Measurements from ENCODE around the gene PPARA.
"Not testable (repeated sequence)": the region's sequence is repeated elsewhere in the genome, so short reads cannot be mapped to it uniquely, and the experiment has no call there.

PPARA gene

GRCh38 chr22:46127556-46127955 lies 22.8 kb upstream of the PPARA start:
- no peak for TF ChIP-seq CTCF (IDR thresholded peaks at IDR 0.05; ENCODE audit: low read length, missing control alignments)
- no peak overlapping the region for H3K4me3 ChIP-seq (replicated peaks; ENCODE audit: low read depth, low read length)
- DNase-seq (ENCODE audit: low read depth), result no peak

GRCh38 chr22:46128606-46129005 lies 21.7 kb upstream of the PPARA start:
- no peak for TF ChIP-seq CTCF (IDR thresholded peaks at IDR 0.05; ENCODE audit: low read length, missing control alignments)
- no peak for DNase-seq (ENCODE audit: low read depth)

GRCh38 chr22:46129390-46130041 lies 20.8 kb upstream of the PPARA start:
- TF ChIP-seq CTCF (IDR thresholded peaks at IDR 0.05; ENCODE audit: low read length, missing control alignments), result no peak
- H3K4me3 ChIP-seq (replicated peaks; ENCODE audit: low read depth, low read length), result no peak overlapping the region
- no peak for DNase-seq (ENCODE audit: low read depth)

More at GRCh38 chr22:46128606-46129005, 21.7 kb upstream of the PPARA start:
- no peak overlapping the region for H3K4me3 ChIP-seq (replicated peaks; ENCODE audit: low read depth, low read length)

GRCh38 chr22:46131151-46131587 lies 19.2 kb upstream of the PPARA start:
- DNase-seq (ENCODE audit: low read depth), result no peak
- no peak overlapping the region for H3K4me3 ChIP-seq (replicated peaks; ENCODE audit: low read depth, low read length)
- TF ChIP-seq CTCF (IDR thresholded peaks at IDR 0.05; ENCODE audit: low read length, missing control alignments), result peak; percentile 32

- H3K4me3 ChIP-seq (replicated peaks; ENCODE audit: low read depth, low read length); DNase-seq (ENCODE audit: low read depth): not testable (repeated sequence)
These were observed 18.0 kb upstream of the PPARA start for GRCh38 chr22:46132193-46132829.

- no peak for DNase-seq (ENCODE audit: low read depth)
- TF ChIP-seq CTCF (IDR thresholded peaks at IDR 0.05; ENCODE audit: low read length, missing control alignments), result no peak
- no peak overlapping the region for H3K4me3 ChIP-seq (replicated peaks; ENCODE audit: low read depth, low read length)
These were observed 17.3 kb upstream of the PPARA start for GRCh38 chr22:46132830-46133587.

- no peak for DNase-seq (ENCODE audit: low read depth)
- no peak overlapping the region for H3K4me3 ChIP-seq (replicated peaks; ENCODE audit: low read depth, low read length)
- TF ChIP-seq CTCF (IDR thresholded peaks at IDR 0.05; ENCODE audit: low read length, missing control alignments), result no peak
These were observed 16.8 kb upstream of the PPARA start for GRCh38 chr22:46133588-46133855.
